K562 (cell line): Measurements from ENCODE around the gene KCNN3. TPM values are rescaled to one million over a fixed set of nuclear protein-coding genes. Genes with fewer than 3 reads are reported as not detected.
A peak's percentile ranks its signal among the peaks of the same experiment; 100 is the strongest.

Source experiments
- ARID1B ChIP-seq: fragments of 450-650 bp; IDR thresholded peaks from 2 replicates; pipeline ENCODE4 v1.6.1; 2016; ENCODE audit warnings: antibody characterized with exemption, mild to moderate bottlenecking, inconsistent platforms
- BHLHE40 ChIP-seq: IDR thresholded peaks from 2 replicates; pipeline ENCODE4 v1.6.1; 2011; ENCODE audit warnings: low read length, improper control_type of control experiment
- BRD4 ChIP-seq: fragments of 200-600 bp; sonication (generic); IDR thresholded peaks from 2 replicates; pipeline ENCODE4 v1.6.1; 2017; ENCODE audit warnings: inconsistent platforms
- BRF2 ChIP-seq: IDR thresholded peaks from 3 replicates; pipeline ENCODE4 v1.6.1; 2011; ENCODE audit warnings: borderline replicate concordance, mild to moderate bottlenecking; ENCODE audit not compliant: insufficient read length, insufficient read depth
- CBX3 ChIP-seq, 2 experiments: IDR thresholded peaks; 1 replicate in 1 of 2; 2 replicates in 1 of 2; pipeline ENCODE4 v1.6.1; 2012; ENCODE audit warnings: inconsistent platforms in 2 of 2, low read length in 2 of 2, borderline replicate concordance in 1 of 2, control low read depth in 1 of 2
- FOSL1 ChIP-seq: fragments of 200-800 bp; sonication (Bioruptor generic); conservative IDR thresholded peaks from 2 replicates; pipeline ENCODE4 v1.6.1; 2016; ENCODE audit warnings: missing genetic modification characterization, missing compliant biosample characterization
- FUS ChIP-seq: fragments of 200-400 bp; formaldehyde crosslinking; optimal IDR thresholded peaks from 2 replicates; pipeline ENCODE3; 2017; ENCODE audit warnings: low read depth, low read length
- HES1 ChIP-seq: fragments of 450-650 bp; IDR thresholded peaks from 2 replicates; pipeline ENCODE4 v1.6.1; 2016; ENCODE audit warnings: low read depth, mild to moderate bottlenecking, moderate library complexity
- KLF13 ChIP-seq: fragments of 450-650 bp; IDR thresholded peaks from 2 replicates; pipeline ENCODE4 v1.6.1; 2016; ENCODE audit warnings: missing genetic modification characterization, low read depth, mild to moderate bottlenecking, missing compliant biosample characterization, moderate library complexity, borderline replicate concordance
- KLF16 ChIP-seq: IDR thresholded peaks from 2 replicates; pipeline ENCODE4 v1.6.1; 2016; ENCODE audit warnings: antibody characterized with exemption
- MAX ChIP-seq: sonication (generic); formaldehyde crosslinking; IDR thresholded peaks from 2 replicates; pipeline ENCODE4 v1.9.0; 2022; ENCODE audit warnings: mild to moderate bottlenecking, missing genetic modification reagents
- MTA3 ChIP-seq: fragments of 450-650 bp; formaldehyde crosslinking; IDR thresholded peaks from 2 replicates; pipeline ENCODE4 v1.6.1; 2017; ENCODE audit warnings: mild to moderate bottlenecking, borderline replicate concordance
- NR3C1 ChIP-seq: sonication (generic); formaldehyde crosslinking; IDR thresholded peaks from 2 replicates; pipeline ENCODE4 v1.8.1; 2022; ENCODE audit warnings: missing genetic modification reagents
- POLR2G ChIP-seq: fragments of 200-400 bp; formaldehyde crosslinking; IDR thresholded peaks from 2 replicates; pipeline ENCODE4 v1.6.1; 2017; ENCODE audit warnings: low read depth, mild to moderate bottlenecking, antibody characterized with exemption, low read length, moderate library complexity
- PURB ChIP-seq: sonication (generic); formaldehyde crosslinking; IDR thresholded peaks from 2 replicates; pipeline ENCODE4 v1.9.0; 2021; ENCODE audit warnings: low read depth, mild to moderate bottlenecking, missing genetic modification reagents
- SREBF2 ChIP-seq: sonication (generic); formaldehyde crosslinking; IDR thresholded peaks from 2 replicates; pipeline ENCODE4 v1.4.0; 2020; ENCODE audit warnings: mild to moderate bottlenecking, missing genetic modification reagents
- STAG1 ChIP-seq: sonication (generic); formaldehyde crosslinking; IDR thresholded peaks from 2 replicates; pipeline ENCODE4 v1.5.0; 2020; ENCODE audit warnings: missing genetic modification reagents, borderline replicate concordance
- ZBTB5 ChIP-seq: fragments of 450-650 bp; IDR thresholded peaks from 2 replicates; pipeline ENCODE4 v1.6.1; 2017; ENCODE audit warnings: antibody characterized with exemption
- ZFP30 ChIP-seq: fragments of 250-450 bp; sonication (Bioruptor Pico); IDR thresholded peaks from 2 replicates; pipeline ENCODE4 v1.8.0; 2022; ENCODE audit warnings: moderate library complexity, mild to moderate bottlenecking, inconsistent platforms, borderline replicate concordance
- ZNF124 ChIP-seq: sonication (generic); formaldehyde crosslinking; IDR thresholded peaks from 2 replicates; pipeline ENCODE4 v1.8.1; 2022; ENCODE audit warnings: missing genetic modification reagents
- ZNF449 ChIP-seq: fragments of 250-450 bp; sonication (Bioruptor Pico); IDR thresholded peaks from 2 replicates; pipeline ENCODE4 v1.8.0; 2022; ENCODE audit warnings: moderate library complexity, mild to moderate bottlenecking, inconsistent platforms
- ZNF589 ChIP-seq: fragments of 200-800 bp; sonication (Bioruptor generic); IDR thresholded peaks from 2 replicates; pipeline ENCODE4 v1.6.1; 2016; ENCODE audit warnings: low read depth, missing genetic modification characterization, missing compliant biosample characterization
- ZNF696 ChIP-seq: fragments of 250-450 bp; sonication (Bioruptor Pico); conservative IDR thresholded peaks from 2 replicates; pipeline ENCODE4 v1.4.0; 2020; ENCODE audit warnings: mild to moderate bottlenecking, moderate library complexity
- ZNF707 ChIP-seq: fragments of 250-450 bp; sonication (Bioruptor Pico); conservative IDR thresholded peaks from 2 replicates; pipeline ENCODE4 v1.8.0; 2022; ENCODE audit warnings: inconsistent platforms, mild to moderate bottlenecking, moderate library complexity
- polyA plus RNA-seq, 8 experiments: library from polyadenylated mRNA; depleted of rRNA in 4 of 8; stranded (reverse) in 5 of 8; unstranded in 3 of 8; fragments of >200 nt; fragmentation: Nextera tagmentation in 2 of 8; fragmentation: Illumina TruSeq in 1 of 8; extraction: Ambion mirVana in 2 of 8; extraction: Trizol in 1 of 8; gene quantifications; 2 replicates each; pipeline versions ENCODE4 v1.2.1 to v1.2.3, GENCODE V29; 2011 to 2014; ENCODE audit warnings: inconsistent platforms in 1 of 8, missing spikeins in 1 of 8
- total RNA-seq, 7 experiments: library from RNA; depleted of rRNA in 6 of 7; stranded (reverse); fragments of >200 nt in 6 of 7; fragmentation: Illumina TruSeq in 2 of 7; extraction: Trizol in 2 of 7; gene quantifications; 2 replicates each; pipeline versions ENCODE4 v1.2.1 to v1.2.3, GENCODE V29; 2011 to 2021; ENCODE audit warnings: low replicate concordance in 1 of 7

KCNN3 gene
- total and polyA plus RNA-seq, 9 of the 15 experiments (the other 6 are each of a cell fraction or from before 2014, with no cell fraction given): 0.02 to 0.03 TPM; not detected in 7

GRCh38 chr1:154886281-154887015, 16.4 kb upstream of the KCNN3 start (continued):
- TF ChIP-seq ZBTB5 (no peak), ARID1B (peak; percentile 87), ZNF707 (CRISPR knock-in tag) (no peak), MAX (CRISPR knock-in tag) (peak; percentile 39; the same call in 1 of the 2 replicates), BHLHE40 (peak; percentile 6; the same call in 1 of the 2 replicates), STAG1 (CRISPR knock-in tag) (no peak), BRD4 (no peak), HES1 (peak; percentile 77; the same call in 1 of the 2 replicates), CBX3 (IDR thresholded peaks at IDR 0.05; ENCODE audit: borderline replicate concordance in 1 of 2, low read length in 2 of 2) (no peak), FOSL1 (no peak), PURB (CRISPR knock-in tag) (no peak), ZNF696 (CRISPR knock-in tag) (no peak), SREBF2 (CRISPR knock-in tag) (no peak), KLF16 (0 out of 2 replicates have a peak, but pooled peaks have one; percentile 47), ZFP30 (CRISPR knock-in tag) (no peak), MTA3 (peak; percentile 39; the same call in 1 of the 2 replicates), ZNF124 (CRISPR knock-in tag) (no peak), POLR2G (no peak), NR3C1 (CRISPR knock-in tag) (no peak), ZNF449 (CRISPR knock-in tag) (no peak), KLF13 (no peak), FUS (no peak), ZNF589 (CRISPR knock-in tag) (no peak), BRF2 (no peak)
